CD4-positive, alpha-beta T cell treated with Interleukin-12 subunit alpha and Interleukin-12 subunit beta, for 1 hour (primary cell): ENCODE results near the gene PTGES.
"Not testable (repeated sequence)": the region's sequence is repeated elsewhere in the genome, so short reads cannot be mapped to it uniquely, and the experiment has no call there.

ENCODE experiments used
- DNase-seq: peaks from one replicate; pipeline ENCODE4 v3.0.0-alpha.2; 2020

PTGES gene

GRCh38 chr9:129769669-129770068 is 16.8 kb upstream of the PTGES start:
- DNase-seq, result no peak

GRCh38 chr9:129768486-129768885 is 15.6 kb upstream of the PTGES start:
- no peak for DNase-seq

DNA sequence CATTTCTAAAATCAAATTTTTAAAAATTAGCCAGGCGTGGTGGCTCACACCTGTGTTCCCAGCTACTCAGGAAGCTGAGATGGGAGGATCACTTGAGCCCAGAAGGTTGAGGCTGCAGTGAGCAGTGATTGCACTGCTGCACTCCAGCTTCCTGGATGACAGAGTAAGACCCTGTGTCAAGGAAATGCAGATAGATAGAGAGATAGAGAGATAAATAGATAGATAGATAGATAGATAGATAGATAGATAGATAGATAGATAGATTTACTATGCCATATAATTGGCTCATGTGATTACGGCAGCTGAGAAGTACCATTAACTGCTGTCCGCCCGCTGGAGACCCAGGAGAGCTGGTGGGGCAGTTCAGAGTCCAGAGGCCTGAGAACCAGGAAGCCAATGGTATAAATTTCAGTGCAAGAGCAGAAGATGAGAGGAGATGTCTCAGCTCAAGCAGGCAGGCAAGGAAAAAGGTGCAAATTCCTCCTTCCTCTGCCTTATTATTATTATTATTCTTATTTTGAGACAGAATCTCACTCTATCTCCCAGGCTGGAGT is 13.0 kb upstream of the PTGES start:
- no peak for DNase-seq

GRCh38 chr9:129762985-129763926 is 10.4 kb upstream of the PTGES start:
- DNase-seq, result no peak

- DNase-seq, result not testable (repeated sequence)
These were observed 9.6 kb upstream of the PTGES start for GRCh38 chr9:129762370-129762984.

GRCh38 chr9:129761901-129762369 is 9.1 kb upstream of the PTGES start:
- no peak for DNase-seq

DNA sequence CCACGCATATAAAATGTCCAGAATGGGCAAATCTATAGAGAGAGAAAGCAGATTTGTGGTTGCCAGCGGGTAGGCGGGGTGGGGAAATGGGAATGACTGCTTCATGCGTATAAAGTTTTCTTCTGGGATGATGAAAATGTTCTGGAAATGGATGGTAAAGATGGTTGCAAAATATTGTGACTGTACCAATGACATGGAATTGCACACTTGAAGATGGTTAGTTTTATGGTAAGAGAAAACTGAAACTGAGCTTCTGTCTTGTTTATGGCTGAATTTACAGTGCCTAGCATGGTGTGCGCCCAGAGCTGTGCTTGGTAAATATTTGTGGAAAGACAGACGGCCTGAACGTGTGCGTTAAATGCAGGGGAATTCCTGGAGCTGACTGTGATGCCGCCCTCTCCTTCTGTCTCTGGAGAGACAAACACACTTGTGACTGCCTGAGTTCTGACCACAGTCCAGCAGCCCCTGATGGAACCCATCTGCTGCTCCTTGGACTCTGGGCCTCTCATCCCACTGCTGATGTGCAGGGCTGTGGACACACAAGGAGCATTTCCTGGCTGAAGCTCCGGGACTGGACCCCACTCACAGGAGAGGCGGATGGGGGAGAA is 8.6 kb upstream of the PTGES start:
- no peak for DNase-seq

- DNase-seq, result not testable (repeated sequence)
These were observed 7.9 kb upstream of the PTGES start for GRCh38 chr9:129760784-129761183.

DNA sequence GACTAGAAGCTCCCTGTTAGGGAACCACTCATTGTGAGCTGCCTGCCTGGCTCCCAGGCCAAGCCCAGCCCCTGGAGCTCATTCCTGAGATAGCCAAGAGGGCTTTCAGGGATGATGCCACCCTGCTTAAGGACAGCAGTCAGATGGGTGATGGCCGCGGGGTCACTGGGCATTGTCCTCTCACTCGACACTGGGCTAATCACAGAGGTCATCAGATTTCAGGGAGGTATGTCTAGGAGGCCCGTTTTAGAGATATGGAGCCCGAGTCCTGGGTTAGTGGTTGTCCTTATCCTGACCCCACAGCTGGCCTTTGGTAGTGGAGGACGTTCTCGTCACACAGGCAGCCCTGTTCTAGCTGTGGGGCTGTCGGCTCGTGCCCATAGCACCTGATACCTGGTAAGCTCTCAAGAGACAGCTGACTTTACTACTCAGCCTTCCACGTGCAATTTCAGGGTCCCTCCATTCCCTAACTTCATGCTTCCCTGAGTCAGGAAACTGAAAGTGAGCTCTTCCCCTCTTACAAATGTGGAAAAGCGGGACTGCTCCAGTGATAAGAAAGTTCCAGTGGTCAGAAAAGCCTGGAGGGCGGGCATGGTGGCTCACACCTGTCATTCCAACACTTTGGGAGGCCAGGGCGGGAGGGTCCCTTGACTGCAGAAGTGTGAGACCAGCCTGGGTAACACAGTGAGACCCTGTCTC is 7.1 kb upstream of the PTGES start:
- no peak for DNase-seq

- DNase-seq, result no peak
These were observed 6.5 kb upstream of the PTGES start for GRCh38 chr9:129759319-129759718.

GRCh38 chr9:129757045-129757444 is 4.2 kb upstream of the PTGES start:
- DNase-seq, result peak; percentile 9

GRCh38 chr9:129756191-129756590 is 3.3 kb upstream of the PTGES start:
- no peak for DNase-seq

- no peak for DNase-seq
These were observed 2.3 kb upstream of the PTGES start for GRCh38 chr9:129755151-129755550.

GRCh38 chr9:129751841-129752801 is 721 bp downstream of the PTGES start:
- no peak for DNase-seq

DNA sequence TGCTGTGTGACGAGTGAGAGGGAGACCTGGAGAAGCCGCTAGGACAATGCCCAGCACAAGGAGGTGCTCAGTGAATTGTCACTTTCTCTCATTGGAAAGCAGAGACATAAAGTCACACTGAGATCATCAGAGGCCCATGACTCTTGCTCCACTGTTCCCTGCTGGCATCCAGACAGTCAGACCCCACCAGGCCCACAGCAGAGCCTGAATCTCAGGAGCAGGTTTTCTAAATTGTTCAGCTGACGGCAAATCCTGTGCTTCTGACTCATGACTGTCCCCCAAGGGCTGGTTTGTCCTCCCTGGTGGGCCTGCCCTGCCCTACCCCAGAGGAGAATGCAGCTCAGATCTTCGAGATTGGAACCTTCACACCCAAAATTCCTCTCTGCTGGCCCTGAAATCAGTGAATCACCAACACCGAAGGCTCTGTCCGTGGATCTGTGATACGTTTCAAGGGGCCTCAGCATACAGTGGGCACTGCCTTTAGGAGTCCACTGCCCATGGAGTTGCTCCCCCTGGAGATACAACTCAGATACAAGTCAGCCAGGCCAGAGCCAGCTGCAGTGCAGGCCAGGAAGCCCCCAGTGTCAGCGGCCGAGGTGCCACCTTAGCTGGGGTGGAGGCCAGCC is 2.7 kb downstream of the PTGES start:
- no peak for DNase-seq

GRCh38 chr9:129749575-129749974 is 3.3 kb downstream of the PTGES start:
- DNase-seq, result no peak

- not testable (repeated sequence) for DNase-seq
These were observed 3.8 kb downstream of the PTGES start for GRCh38 chr9:129749052-129749451.

GRCh38 chr9:129748249-129748648 is 4.6 kb downstream of the PTGES start:
- no peak for DNase-seq

- no peak for DNase-seq
These were observed 6.6 kb downstream of the PTGES start for GRCh38 chr9:129746092-129746777.

DNA sequence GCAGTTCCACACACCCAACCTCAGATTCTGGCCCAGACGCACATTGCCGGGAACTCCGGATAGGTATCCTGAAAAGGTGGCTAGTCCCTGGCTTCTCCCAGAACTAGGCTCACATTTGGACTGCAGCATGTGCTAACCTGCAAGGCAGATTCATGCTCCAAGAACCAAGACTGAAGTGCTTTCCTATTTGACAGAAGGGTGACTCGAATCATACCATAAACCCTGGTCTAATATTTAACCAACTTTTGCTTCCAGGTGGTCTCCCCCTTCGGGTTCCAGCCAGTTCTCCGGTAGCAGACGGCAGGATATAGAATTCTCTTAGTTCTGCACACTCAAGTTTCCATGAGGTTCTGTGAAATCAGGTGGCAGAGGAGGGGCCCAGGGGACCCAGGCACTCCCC is 7.6 kb downstream of the PTGES start:
- DNase-seq, result no peak
